Mucosa of descending colon (tissue), 3 donors: Measurements from ENCODE around the gene CHRM5. TPM values are rescaled to one million over a fixed set of nuclear protein-coding genes. Genes with fewer than 3 reads are reported as not detected.

Experiments
- ATAC-seq: fragments of 200-7000 bp; cut with Tn5 transposase; one replicate; pipeline ENCODE4 v1.9.1; 2020; ENCODE audit warnings: mild to moderate bottlenecking, moderate library complexity
- DNase-seq, 3 donors: peaks; one replicate each; pipeline ENCODE4 v3.0.0-alpha.2; 2020
- H3K36me3 ChIP-seq: fragments of 200-600 bp; one replicate; pipeline ENCODE4 v1.8.0; 2021; ENCODE audit warnings: low read depth, mild to moderate bottlenecking
- H3K4me1 ChIP-seq: fragments of 200-600 bp; one replicate; pipeline ENCODE4 v1.8.0; 2021; ENCODE audit warnings: low read depth, mild to moderate bottlenecking
- H3K4me3 ChIP-seq: fragments of 200-600 bp; one replicate; pipeline ENCODE4 v1.8.0; 2021; ENCODE audit warnings: mild to moderate bottlenecking
- H3K9me3 ChIP-seq: fragments of 200-600 bp; one replicate; pipeline ENCODE4 v1.8.0; 2021; ENCODE audit warnings: mild to moderate bottlenecking
- intact Hi-C, 2 donors: fragments of 100-400 bp; cut with DNase I in 1 of 2; cut with micrococcal nuclease in 1 of 2; formaldehyde crosslinking; loops; one replicate each; pipeline versions ENCODE4 v1.11.0 to v1.11.1; 2022; cut with DNase I, micrococcal nuclease
- total RNA-seq, 3 donors: library from RNA; stranded (reverse); fragmentation: NEBNext Ultra II Directional in 2 of 3; extraction: Animal tissue kit (Norgen Biotek cat#: 25700) in 2 of 3; gene quantifications; one replicate each; pipeline versions ENCODE4 v1.2.1 to v1.2.4, GENCODE V29; 2021 to 2023
- TF ChIP-seq, protein P1 (sequence below): fragments of 200-600 bp; IDR thresholded peaks from one replicate; pipeline ENCODE4 v1.8.0; 2022; ENCODE audit warnings: antibody characterized with exemption, mild to moderate bottlenecking
- donor health status: DM: no; HTN: no; CAD: no; lungs with moderate emphysema.
- donor health status: DM: no; HTN: no; CAD: no.
- donor health status: DM: no; HTN: yes; CAD: no.

Gene CHRM5
- total RNA-seq, 3 donors from 2014 or later, result not detected

DNA sequence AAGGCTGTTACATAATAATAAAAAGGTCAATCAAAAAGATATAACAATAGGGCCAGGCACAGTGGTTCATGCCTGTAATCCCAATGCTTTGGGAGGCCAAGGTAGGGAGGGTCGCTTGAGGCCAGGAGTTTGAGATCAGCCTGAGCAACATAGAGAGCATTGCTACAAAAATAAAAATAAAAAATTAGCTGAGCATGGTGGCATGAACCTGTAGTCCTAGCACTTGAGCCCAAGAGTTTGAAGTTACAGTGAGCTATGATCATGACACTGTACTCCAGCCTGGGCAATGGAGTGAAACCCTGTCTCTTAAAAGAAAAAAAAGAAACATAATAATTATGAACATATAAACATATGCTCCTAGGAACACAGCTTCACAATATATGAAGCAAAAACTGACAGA, 41.4 kb downstream of the CHRM5 start:
- DNase-seq (no peak), ATAC-seq (no peak)
- Histone ChIP-seq H3K36me3 (no peaks in the 10 kb centered on the region), H3K4me1 (no peaks in the 10 kb centered on the region), H3K9me3 (no peaks in the 10 kb centered on the region), H3K4me3 (no peak overlapping the region)
- intact Hi-C loops, result no loop called here
- TF ChIP-seq, protein P1, sequence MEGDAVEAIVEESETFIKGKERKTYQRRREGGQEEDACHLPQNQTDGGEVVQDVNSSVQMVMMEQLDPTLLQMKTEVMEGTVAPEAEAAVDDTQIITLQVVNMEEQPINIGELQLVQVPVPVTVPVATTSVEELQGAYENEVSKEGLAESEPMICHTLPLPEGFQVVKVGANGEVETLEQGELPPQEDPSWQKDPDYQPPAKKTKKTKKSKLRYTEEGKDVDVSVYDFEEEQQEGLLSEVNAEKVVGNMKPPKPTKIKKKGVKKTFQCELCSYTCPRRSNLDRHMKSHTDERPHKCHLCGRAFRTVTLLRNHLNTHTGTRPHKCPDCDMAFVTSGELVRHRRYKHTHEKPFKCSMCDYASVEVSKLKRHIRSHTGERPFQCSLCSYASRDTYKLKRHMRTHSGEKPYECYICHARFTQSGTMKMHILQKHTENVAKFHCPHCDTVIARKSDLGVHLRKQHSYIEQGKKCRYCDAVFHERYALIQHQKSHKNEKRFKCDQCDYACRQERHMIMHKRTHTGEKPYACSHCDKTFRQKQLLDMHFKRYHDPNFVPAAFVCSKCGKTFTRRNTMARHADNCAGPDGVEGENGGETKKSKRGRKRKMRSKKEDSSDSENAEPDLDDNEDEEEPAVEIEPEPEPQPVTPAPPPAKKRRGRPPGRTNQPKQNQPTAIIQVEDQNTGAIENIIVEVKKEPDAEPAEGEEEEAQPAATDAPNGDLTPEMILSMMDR, result no peak

DNA sequence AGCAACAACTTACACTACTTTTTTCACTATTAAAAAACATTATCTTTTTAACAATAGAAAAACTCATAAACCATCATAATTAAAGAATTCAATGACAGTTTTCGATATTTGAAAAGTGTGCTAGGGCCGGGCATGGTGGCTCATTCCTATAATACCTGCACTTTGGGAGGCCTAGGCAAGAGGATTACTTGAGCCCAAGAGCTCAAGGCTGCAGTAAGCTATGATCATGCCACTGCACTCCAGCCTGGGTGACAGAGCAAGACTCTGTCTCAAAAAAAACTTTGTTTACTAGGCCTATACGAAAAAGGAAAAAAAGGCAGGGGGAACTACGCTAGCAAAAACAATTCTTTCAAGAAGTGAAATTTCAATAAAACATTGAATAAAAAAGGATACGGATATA, 42.6 kb downstream of the CHRM5 start:
- no peak for ATAC-seq
- intact Hi-C loops, result no loop called here
- no peak overlapping the region for H3K4me3 ChIP-seq
- H3K9me3 ChIP-seq, result no peaks in the 10 kb centered on the region
- TF ChIP-seq, protein P1, result no peak
- no peak for DNase-seq
- no peaks in the 10 kb centered on the region for H3K36me3 ChIP-seq
- H3K4me1 ChIP-seq, result no peaks in the 10 kb centered on the region

DNA sequence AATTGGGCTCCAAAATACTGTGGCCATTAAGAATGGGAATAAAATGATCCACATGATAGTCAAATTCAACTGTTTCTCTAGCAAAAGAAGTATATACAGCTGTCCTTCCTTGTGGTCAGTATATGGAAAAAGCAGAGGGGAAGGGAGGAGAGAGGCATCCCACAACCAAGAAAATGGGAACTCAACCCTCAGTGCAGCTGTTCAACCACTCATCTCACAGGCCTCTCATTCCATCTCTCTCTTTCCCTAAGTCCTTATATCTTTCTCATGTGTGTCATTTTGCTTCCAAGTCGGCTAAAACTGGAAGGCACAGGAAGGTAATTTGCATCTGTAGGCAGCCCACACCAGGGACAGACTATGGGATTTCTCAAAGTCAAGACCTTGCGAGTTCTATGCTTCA, 43.2 kb downstream of the CHRM5 start:
- intact Hi-C loops, result no loop called here
- no peaks in the 10 kb centered on the region for H3K9me3 ChIP-seq

DNA sequence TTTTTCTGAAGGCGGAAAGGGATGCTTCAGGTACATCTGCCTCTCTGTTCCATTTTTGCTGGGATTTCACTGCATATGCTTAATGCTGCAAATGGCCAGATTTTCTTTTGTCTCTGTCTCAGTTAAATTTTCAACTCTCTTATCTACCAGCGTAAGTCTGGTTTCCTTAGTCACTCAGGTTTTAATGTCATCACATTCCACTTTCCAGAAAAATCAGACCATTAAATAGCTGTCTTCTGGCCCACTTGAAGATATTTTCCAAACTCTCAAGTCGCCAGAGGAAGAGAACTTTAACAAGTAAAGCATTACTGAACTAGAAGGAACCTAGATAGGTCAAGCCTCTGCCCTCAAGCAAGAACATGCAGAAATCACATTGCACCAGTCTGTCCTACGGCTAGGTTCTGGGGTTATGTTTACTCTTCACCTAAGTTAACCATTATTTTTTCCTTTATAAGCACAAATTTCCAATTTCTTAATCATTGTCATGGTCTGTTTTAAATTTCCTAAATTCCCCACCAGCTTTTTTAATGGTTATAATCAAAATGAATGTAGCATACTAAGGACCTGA, 44.2 kb downstream of the CHRM5 start:
- H3K9me3 ChIP-seq, result no peaks in the 10 kb centered on the region
- ATAC-seq, result no peak
- intact Hi-C loops, result no loop called here
- TF ChIP-seq, protein P1, result no peak
- H3K4me3 ChIP-seq, result no peak overlapping the region
- H3K4me1 ChIP-seq, result no peaks in the 10 kb centered on the region
- no peaks in the 10 kb centered on the region for H3K36me3 ChIP-seq
- no peak for DNase-seq

More for the DNA sequence above, 43.2 kb downstream of the CHRM5 start:
- H3K36me3 ChIP-seq, result no peaks in the 10 kb centered on the region
- DNase-seq (no peak), ATAC-seq (no peak)
- H3K4me3 ChIP-seq, result no peak overlapping the region
- TF ChIP-seq, protein P1, result no peak
- no peaks in the 10 kb centered on the region for H3K4me1 ChIP-seq

DNA sequence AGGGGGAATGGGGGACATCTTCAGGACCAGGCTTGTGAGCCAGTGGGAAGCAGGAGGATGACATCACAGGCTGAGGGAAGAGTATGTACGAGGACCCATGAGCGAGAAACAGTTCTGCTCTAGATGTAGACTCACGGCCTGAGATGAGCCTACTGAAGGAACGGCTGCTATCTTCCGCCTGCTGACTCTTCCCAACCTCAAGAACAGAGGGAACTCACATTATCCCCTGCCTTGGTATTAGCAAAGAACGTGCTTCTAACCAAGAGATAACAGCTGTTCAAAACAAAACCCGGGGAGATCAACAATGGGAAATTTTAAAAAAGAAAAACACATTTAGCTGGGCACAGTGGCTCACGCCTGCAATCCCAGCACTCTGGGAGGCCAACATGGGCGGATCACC, 45.4 kb downstream of the CHRM5 start:
- intact Hi-C loops, result no loop called here
- H3K36me3 ChIP-seq, result no peaks in the 10 kb centered on the region
- no peaks in the 10 kb centered on the region for H3K4me1 ChIP-seq
- ATAC-seq (no peak), DNase-seq (no peak)
- H3K4me3 ChIP-seq, result no peak overlapping the region
- no peaks in the 10 kb centered on the region for H3K9me3 ChIP-seq
- TF ChIP-seq, protein P1, result no peak

DNA sequence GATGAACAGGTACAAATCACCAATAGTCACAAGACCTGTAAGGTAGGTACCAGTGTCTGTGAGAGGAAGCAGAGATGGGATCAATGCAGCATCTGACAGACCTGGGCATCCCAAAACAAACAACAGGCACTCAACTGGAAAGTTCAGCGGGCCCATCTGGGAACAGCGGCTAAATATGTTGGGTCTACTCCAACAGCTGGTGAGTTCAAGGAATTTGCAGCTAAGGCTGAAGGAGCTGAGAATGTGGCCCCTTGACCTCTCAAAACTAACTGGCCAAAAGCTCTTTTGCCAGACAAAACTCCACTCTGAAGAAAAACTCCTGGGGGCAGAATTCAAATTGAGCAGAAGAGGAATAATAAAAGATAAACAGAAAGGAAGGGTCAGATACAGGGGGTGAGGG, 46.3 kb downstream of the CHRM5 start:
- H3K4me3 ChIP-seq, result no peak overlapping the region
- H3K4me1 ChIP-seq, result no peaks in the 10 kb centered on the region
- H3K36me3 ChIP-seq, result no peaks in the 10 kb centered on the region
- H3K9me3 ChIP-seq, result no peaks in the 10 kb centered on the region
- TF ChIP-seq, protein P1, result no peak
- ATAC-seq (no peak), DNase-seq (no peak)
- intact Hi-C loops, result no loop called here
